Parathyroid adenoma (tissue), 2 donors: ENCODE data around the gene ABHD12.
A peak's percentile ranks its signal among the peaks of the same experiment; 100 is the strongest.

Experiments used
- H2AFZ ChIP-seq: fragments of 300-600 bp; sonication (generic); one replicate; pipeline ENCODE4 v1.7.0; 2017; ENCODE audit warnings: antibody characterized with exemption, mild to moderate bottlenecking
- H3K27ac ChIP-seq: fragments of 300-600 bp; sonication (generic); one replicate; pipeline ENCODE4 v1.7.0; 2017
- H3K27me3 ChIP-seq: fragments of 300-600 bp; sonication (generic); one replicate; pipeline ENCODE4 v1.7.0; 2017; ENCODE audit warnings: low read length; ENCODE audit not compliant: control insufficient read depth, insufficient read depth
- H3K36me3 ChIP-seq: fragments of 300-600 bp; sonication (generic); one replicate; pipeline ENCODE4 v1.7.0; 2017; ENCODE audit warnings: low read length; ENCODE audit not compliant: control insufficient read depth, insufficient read depth
- H3K4me1 ChIP-seq: fragments of 300-600 bp; sonication (generic); one replicate; pipeline ENCODE4 v1.7.0; 2017; ENCODE audit warnings: control low read depth
- H3K4me2 ChIP-seq: fragments of 300-600 bp; sonication (generic); one replicate; pipeline ENCODE4 v1.7.0; 2017; ENCODE audit warnings: low read length
- H3K4me3 ChIP-seq: fragments of 300-600 bp; sonication (generic); one replicate; pipeline ENCODE4 v1.7.0; 2017; ENCODE audit warnings: low read depth, low read length
- H3K79me2 ChIP-seq: fragments of 300-600 bp; sonication (generic); one replicate; pipeline ENCODE4 v1.7.0; 2017; ENCODE audit warnings: control low read depth
- H3K9ac ChIP-seq: fragments of 300-600 bp; sonication (generic); one replicate; pipeline ENCODE4 v1.7.0; 2017; ENCODE audit warnings: mild to moderate bottlenecking
- H3K9me3 ChIP-seq: fragments of 300-600 bp; sonication (generic); one replicate; pipeline ENCODE4 v1.7.0; 2017; ENCODE audit warnings: low read length; ENCODE audit not compliant: control insufficient read depth
- TF ChIP-seq, protein P1 (sequence below): fragments of 300-600 bp; sonication (generic); IDR thresholded peaks from one replicate; pipeline ENCODE4 v1.7.0; 2017; ENCODE audit warnings: antibody characterized with exemption, mild to moderate bottlenecking
- donor health status: primary hyperparathyroidism.

Gene ABHD12

DNA sequence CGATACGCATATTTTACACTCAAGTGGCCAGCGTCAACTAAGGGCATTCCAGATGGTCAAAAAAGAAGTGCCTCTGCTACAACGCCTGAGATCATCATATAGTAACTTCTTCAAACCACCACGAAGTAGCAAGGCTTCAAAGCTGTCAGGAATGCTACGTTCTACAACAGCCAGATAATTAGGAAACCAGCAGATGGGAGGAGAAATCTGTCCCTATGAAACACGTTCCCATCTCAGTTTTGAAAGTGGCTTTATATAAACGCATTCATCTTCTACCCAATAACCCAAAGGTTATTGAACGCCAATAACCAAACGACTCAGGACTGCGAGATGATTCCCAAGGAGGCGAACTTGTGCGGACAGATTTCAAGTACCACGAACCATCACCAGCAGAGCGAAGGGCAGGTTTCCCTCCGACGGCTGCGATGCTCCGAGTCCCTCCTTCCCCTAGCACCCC, 1.2 kb downstream of the ABHD12 start:
- Histone ChIP-seq H3K27ac (peak overlapping the region; percentile 85), H3K4me3 (peak overlapping the region; percentile 74), H3K4me1 (peaks cover 3% of the 10 kb centered on the region), H3K79me2 (peaks cover 26% of the 10 kb centered on the region), H3K4me2 (peak overlapping the region; percentile 96), H2AFZ (peak overlapping the region; percentile 98), H3K9ac (peak overlapping the region; percentile 99), H3K27me3 (no peaks in the 10 kb centered on the region), H3K36me3 (no peaks in the 10 kb centered on the region), H3K9me3 (no peaks in the 10 kb centered on the region)
- TF ChIP-seq, protein P1, sequence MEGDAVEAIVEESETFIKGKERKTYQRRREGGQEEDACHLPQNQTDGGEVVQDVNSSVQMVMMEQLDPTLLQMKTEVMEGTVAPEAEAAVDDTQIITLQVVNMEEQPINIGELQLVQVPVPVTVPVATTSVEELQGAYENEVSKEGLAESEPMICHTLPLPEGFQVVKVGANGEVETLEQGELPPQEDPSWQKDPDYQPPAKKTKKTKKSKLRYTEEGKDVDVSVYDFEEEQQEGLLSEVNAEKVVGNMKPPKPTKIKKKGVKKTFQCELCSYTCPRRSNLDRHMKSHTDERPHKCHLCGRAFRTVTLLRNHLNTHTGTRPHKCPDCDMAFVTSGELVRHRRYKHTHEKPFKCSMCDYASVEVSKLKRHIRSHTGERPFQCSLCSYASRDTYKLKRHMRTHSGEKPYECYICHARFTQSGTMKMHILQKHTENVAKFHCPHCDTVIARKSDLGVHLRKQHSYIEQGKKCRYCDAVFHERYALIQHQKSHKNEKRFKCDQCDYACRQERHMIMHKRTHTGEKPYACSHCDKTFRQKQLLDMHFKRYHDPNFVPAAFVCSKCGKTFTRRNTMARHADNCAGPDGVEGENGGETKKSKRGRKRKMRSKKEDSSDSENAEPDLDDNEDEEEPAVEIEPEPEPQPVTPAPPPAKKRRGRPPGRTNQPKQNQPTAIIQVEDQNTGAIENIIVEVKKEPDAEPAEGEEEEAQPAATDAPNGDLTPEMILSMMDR, result no peak

DNA sequence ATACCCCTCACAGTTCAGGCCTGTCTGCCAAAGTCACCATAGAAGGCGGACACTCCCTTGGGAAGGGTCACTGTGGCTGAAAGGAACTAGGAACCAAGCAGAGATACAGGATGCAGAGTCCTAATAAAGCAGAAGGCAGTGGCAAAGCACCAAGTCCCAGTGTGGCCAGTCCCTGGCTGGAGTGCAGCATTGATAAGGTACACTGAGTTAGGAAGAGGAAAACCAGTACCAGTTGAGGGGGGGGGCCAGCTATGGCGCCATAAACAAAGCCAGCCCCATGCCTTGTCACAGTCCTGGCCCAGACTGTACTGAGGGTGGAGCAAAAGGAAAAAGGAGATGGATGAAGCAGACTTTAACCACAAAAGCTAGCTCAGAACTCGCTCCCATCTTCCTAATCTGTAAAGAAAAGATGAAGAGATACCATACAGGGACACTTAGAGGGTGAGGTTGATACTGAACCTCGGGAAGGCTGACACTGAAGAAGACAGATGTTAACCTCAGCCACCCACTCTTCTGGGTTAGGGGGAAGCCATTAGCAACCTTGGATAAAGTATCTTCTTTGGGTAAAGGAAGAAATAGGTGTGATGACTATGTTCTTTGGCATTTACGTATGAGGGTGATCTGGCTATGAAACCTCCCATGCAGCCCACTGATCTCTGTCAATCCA, 7.8 kb downstream of the ABHD12 start:
- peaks cover 6% of the 10 kb centered on the region for H3K4me1 ChIP-seq

DNA sequence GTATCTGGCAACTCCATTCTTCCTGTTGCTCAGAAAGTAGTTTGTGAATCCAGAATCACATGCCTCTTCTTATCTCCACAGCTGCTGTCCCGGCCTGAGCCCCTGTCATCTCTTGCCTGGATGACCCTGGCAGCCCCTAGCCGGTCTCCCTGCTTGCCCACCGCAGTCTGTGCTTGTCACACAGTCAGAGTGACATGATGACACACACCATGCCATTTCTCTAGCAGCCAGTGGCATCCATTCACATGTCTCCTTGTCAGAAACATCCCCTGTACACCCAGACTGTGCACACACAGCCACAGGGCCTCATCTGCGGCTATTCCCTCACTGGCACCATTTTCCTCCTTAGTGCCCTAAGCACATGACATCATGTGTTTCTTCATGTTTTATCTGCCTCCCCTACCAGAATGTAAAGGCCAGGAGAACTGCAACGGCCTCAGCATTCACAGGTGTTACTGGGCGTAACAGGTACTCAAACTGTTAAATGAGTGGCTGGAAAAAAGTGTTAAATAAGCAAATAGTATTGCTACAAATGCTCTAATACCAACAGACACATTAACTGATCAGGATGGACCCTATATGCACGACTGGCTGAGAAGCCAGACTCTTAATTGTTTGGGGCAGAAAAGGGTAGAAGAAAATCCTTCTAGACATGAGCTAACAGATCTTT, 9.6 kb downstream of the ABHD12 start:
- H3K4me2 ChIP-seq, result no peak overlapping the region
- H3K79me2 ChIP-seq, result peaks cover 57% of the 10 kb centered on the region
- no peak overlapping the region for H3K4me3 ChIP-seq
- H3K27me3 ChIP-seq, result no peaks in the 10 kb centered on the region
- H3K4me1 ChIP-seq, result peaks cover 6% of the 10 kb centered on the region
- H3K9me3 ChIP-seq, result no peaks in the 10 kb centered on the region
- H3K27ac ChIP-seq, result no peak overlapping the region
- TF ChIP-seq, protein P1, result no peak
- no peaks in the 10 kb centered on the region for H3K36me3 ChIP-seq
- H2AFZ ChIP-seq, result no peak overlapping the region
- no peak overlapping the region for H3K9ac ChIP-seq

More for the DNA sequence above, 7.8 kb downstream of the ABHD12 start:
- Histone ChIP-seq H3K27me3 (no peaks in the 10 kb centered on the region), H3K9me3 (no peaks in the 10 kb centered on the region), H3K4me3 (no peak overlapping the region), H2AFZ (no peak overlapping the region), H3K4me2 (no peak overlapping the region), H3K36me3 (no peaks in the 10 kb centered on the region), H3K79me2 (peaks cover 62% of the 10 kb centered on the region), H3K9ac (no peak overlapping the region), H3K27ac (no peak overlapping the region)
- TF ChIP-seq, protein P1, result no peak

DNA sequence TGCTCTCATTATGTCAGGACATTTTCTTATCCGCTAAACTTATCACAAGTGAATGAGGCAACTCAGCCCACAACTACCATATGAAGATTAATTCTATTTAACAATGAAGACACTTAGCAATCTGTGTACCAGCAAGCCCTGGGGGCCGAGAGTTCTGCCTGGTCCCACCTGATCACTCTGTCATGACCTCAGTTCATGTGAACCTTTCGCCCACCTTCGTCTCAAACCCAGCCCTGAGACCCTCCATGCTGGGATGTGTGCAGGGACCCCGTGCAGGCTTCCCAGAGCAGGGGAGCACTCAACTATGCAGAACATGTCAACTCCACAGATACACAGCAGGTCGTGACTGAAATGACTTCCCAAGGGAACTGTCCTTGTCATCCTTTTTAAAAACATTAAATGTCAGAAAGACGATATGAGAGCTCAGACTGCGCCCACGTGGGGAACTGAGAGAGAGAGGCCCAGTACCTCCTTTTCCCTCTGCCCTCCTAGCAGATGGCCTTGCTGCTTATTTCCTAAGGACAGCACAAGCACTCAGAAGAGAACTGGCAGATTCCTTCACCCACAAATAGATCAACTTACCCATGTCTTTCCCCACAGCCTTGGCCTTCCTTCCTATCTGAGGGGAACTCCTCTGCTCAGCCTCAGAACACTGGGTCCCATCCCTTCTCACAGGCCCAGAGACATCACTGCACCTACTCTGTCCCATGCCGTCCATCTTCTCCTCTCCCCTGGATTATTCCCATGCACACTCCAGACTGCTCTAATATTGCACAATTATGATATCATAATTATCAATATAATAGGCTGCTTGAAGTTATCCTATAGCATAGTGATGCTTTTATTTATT, 11.5 kb downstream of the ABHD12 start:
- peaks cover 62% of the 10 kb centered on the region for H3K79me2 ChIP-seq
- no peak overlapping the region for H3K4me3 ChIP-seq
- no peaks in the 10 kb centered on the region for H3K4me1 ChIP-seq
- H3K9ac ChIP-seq, result no peak overlapping the region
- H2AFZ ChIP-seq, result no peak overlapping the region
- TF ChIP-seq, protein P1, result no peak
- H3K4me2 ChIP-seq, result no peak overlapping the region
- no peaks in the 10 kb centered on the region for H3K9me3 ChIP-seq
- H3K36me3 ChIP-seq, result no peaks in the 10 kb centered on the region
- H3K27me3 ChIP-seq, result no peaks in the 10 kb centered on the region
- H3K27ac ChIP-seq, result no peak overlapping the region
